IPS-11a (cell line): ENCODE data around the gene PLXNA4.
A peak's percentile ranks its signal among the peaks of the same experiment; 100 is the strongest.

Source experiments
- H3K4me3 ChIP-seq: one replicate; pipeline ENCODE4 v1.5.1; 2013; ENCODE audit warnings: low read depth, low read length, control low read depth

The PLXNA4 gene

DNA sequence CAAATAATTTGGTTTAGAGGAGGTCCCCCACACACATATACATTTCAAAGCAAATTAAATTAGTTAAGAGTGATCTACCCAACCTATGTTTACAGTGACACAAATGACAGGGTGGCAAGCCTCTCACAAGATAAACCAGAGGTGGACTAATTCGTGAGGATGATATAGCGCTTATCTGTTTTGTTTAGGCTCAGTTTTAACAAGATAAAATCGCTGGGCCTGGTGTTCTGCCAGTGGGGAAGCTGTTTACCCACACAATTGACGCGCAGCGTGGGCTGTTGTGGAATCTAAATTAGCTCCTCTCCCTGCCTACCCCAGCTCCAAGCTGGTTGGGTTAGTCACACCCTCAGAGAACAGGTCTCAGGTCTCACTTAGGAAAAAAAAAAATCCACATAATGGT lies 16.7 kb upstream of the PLXNA4 start:
- H3K4me3 ChIP-seq = no peak overlapping the region

DNA sequence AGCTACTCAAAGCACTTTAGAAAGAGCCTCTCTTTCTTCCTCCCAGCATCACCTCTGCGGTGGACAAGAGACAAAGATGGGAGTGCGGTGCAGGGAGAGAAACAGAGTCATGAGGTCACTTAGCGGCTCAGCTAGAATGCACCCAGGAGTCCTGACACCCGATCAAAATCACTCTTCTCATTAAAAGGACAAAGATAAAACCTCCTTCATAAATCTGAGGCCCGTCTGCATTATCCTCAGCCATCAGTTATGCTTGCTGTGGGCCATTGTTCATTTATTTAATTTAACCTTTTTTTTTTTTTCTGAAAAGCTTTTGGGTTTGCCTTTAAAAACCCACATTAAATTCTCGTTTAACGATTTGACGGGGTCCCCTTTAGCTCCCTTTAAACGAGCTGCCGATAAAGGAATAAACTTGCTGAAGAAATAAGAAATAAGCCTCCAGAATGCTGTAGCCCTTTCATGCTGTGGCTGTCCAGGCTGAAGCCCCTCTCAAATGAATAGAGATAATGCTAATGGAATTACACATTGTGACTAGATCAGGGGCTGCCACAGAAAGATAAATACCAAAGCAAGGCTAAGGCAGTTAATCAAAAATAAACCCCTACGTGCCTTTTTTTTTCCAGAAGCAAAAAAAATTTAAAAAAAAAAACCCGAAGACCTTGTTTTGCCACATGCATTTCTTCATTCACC lies 16.1 kb upstream of the PLXNA4 start:
- no peak overlapping the region for H3K4me3 ChIP-seq

DNA sequence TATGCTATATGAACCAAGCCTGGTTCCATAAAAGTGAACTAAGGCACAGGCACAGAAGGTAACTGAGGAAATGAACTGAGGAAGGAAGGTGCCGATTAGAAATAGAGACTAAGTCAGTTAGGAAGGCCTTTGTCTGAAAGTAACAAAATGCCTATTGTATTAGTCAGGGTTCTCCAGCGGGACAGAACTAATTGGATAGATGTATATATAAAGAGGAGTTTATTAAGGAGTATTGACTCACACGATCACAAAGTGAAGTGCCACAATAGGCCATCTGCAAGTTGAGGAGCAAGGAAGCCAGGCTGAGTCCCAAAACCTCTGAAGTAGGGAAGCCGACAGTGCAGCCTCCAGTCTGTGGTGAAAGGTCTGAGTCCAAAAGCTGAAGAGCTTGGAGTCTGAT lies 13.9 kb upstream of the PLXNA4 start:
- H3K4me3 ChIP-seq = no peak overlapping the region

DNA sequence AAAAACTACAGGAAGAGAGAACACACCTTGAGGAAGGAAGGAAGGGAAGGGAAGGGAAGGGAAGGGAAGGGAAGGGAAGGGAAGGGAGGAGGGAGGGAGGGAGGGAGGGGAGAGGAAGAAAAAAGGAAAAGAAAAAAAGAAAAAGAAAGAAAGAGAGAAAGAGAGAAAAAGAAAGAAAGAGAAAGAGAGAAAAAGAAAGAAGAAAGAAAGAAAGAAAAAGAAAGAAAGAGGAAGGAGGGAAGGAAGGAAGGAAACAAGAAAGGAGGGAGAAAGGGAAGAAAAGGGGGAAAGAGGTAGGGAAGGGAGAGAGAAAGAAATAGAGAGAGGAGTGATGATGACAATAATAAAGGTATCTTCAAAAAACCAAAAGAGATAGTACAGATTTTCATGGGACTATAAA lies 12.3 kb upstream of the PLXNA4 start:
- no peak overlapping the region for H3K4me3 ChIP-seq

DNA sequence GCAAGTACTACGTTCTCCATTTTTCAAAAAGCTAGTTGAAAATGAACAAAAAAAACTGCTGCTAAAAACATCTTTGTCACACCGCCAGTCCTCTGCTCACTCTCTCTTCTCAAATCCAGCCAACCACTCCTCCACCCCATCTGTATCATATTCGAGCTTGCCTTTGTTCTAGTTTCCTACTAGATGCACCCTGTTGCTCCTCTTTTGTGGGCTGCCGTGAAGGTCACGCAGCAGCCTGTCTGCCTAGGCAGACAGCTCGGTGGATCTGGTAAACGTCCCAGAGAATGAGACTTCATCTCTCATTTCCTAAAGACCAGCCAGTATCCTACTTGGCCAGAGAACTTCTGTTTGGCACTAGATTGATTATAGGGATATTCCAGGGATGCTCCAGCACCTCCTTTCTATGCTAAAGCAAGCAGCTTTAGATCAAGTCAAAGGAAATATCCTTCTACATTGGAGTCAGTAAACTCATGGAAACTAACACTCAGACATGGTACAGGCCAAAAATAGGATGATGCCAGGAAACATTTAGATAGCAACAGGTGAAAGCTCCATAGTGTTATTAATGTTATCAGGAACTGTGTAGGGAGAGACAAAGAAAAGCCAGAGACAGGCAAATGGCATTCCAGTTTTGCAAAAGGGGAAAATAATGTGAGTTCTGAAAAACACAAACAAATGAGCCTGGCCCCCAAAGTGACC lies 8.7 kb upstream of the PLXNA4 start:
- H3K4me3 ChIP-seq = no peak overlapping the region

DNA sequence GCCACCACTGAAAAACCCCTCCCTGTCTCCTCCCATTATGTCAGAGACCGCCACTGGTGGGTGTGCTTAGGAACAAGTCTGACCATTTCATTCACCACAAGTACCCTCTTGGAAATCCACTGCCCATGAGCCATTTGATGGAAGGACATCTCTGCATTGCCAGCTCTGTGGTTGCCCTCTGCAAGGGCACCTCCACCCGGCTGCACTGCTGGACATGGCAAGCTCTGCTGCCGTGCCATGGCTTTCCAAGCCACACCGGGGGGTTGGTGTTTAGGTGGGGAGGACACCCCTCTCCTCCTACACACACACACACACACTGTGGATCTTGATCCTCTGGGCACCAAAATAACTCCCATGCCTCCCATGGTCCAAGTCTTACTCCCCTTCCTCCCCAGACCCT lies 5.2 kb upstream of the PLXNA4 start:
- no peak overlapping the region for H3K4me3 ChIP-seq

DNA sequence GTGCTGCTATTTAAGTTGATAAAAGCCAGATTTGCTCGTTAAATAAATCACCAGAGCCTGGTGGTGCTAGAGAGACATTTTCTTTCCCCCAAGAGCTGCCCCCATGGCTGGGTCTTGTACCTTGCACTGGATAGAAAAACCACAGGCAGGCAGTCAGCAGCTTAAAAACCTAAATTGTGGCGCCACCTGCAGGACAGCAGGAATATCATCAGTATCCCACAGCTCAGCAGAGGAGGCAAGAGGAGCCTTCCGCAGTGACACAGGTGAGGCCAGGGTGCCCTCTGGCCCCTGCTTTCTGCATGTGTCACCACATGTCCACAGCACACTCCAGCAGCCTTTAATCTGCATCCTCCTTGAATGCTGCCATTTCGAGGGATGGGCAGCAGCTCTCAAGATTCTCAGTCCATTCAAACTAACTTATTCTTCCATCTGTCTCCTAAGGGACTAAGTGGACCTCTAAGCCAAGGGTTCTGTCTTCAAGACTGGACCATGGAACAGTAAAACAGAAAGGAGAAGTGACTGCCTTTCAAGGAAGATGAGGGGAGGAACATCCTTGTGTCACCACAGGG lies 4.5 kb upstream of the PLXNA4 start:
- no peak overlapping the region for H3K4me3 ChIP-seq

DNA sequence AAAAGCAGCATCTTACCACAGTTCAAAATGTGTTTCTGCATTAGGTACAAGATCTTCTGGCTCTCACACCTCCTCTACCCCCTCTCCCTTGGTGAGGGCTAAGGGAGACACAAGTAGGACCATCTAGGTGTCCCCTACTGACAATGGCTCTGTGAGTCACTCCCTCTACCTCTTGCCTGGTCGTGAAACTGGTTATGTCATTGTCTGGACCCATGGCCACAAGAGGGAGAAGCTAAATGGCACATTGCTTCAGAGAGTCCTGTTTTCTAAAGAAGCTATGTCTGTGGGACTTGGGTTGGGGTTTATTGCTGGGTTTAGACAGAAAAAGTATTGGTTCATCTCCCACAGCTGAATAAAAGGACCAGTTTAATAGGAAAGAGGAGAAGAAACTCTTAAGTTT lies 4.0 kb upstream of the PLXNA4 start:
- no peak overlapping the region for H3K4me3 ChIP-seq

DNA sequence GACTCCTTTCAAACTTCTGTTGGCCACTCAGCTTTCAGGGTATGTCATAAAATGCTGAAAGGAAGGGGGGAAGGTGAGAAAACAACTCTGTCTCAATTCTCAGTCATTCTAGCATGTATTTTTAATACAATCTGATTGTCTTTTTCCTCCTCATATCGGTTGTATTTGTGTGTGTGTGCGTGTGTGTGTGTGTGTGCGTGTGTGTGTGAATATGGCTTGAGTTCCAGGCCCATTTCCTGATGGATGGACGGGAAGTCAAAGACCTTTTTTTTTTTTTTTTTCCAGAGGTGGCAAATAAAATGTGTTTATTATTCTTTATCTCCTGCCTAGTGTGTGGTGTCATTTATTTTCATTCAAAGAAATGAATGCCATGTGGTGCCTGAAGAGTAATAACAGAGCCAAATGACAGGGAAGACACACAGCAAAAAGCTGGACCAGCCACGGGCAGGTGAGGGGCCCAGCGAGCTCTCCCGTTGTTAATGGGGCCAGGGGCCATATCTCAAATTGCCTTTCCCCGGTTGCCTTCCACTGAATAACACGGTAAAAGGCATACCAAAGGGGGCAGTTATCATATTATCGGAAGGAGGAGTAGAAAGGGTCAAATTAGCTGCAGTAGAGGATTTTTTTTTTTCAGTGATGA lies 3.1 kb upstream of the PLXNA4 start:
- H3K4me3 ChIP-seq = no peak overlapping the region

DNA sequence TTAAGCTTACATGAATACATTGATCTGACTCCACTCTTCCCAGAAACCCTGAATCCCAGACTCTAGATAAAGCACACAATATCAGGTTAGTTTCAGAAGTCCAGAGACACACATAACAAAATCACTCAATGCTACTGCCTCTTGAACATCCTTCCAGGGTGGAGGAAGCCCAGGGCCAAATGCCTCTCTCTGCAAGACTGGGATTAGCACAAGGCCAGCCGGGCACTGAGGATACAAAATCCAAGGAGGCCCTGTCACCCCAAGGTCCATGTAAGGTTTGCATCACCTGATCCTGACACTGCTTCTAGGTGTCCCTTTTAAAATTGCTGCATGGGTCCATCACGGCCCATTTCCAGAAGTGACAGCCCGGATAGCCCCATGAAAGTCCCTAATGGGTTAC lies 2.6 kb upstream of the PLXNA4 start:
- H3K4me3 ChIP-seq = no peak overlapping the region

DNA sequence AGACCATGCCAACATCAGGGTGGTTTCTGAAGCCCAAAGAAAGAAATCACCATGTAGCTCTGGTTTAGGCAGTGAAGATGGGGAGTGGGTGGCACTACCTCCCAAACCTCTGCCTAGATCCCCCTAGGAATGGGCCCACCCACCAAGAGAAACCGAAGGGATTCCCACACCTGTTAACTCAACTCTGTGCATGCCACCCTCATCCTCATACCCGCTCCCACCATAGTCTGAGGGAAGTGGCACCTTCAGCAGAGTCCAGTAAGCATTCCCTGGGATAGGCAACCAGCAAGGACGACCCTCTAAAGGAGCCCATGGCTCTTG lies 1.7 kb upstream of the PLXNA4 start:
- no peak overlapping the region for H3K4me3 ChIP-seq

DNA sequence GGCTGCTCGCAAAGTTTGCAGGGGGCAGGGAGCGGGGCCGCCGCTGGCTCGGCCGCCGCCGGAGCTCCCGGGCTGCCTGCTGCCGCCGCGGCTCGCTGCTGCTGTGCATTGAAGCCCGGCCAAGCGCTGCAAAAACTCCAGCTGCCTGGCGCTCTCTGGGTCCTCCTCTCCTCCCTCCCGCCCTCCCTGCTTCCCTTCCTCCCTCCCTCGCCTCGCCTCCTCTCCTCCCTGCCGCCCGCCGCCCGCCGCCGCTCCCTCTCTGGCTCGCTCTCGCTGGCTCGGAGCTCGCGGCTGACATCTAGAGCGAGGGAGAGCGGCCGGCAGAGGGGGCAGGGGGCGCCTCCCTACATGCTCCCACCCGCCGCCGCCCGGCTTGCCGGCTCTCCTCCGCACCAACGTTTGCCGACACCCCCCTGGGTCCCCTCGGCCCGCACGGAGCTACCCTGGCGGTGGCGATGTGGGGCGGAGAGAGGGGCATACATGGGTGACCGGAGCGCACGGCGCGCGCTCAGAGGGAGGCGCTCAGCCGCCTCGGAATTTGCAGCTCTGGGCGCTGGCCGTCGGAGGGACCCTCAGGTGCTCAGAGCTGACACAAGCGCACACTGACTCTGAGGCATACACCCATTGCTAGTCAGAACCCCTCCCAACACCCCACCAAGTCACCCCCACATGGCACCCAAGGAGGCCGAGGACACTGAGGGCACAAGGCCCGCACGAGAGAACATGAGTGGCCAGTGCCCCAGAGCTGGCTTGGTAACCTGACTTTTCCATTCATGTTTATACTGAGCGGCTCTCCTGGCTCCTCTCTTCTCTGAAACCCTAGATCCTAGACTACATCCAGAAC lies 1.2 kb upstream of the PLXNA4 start:
- peak overlapping the region; percentile 43 for H3K4me3 ChIP-seq

DNA sequence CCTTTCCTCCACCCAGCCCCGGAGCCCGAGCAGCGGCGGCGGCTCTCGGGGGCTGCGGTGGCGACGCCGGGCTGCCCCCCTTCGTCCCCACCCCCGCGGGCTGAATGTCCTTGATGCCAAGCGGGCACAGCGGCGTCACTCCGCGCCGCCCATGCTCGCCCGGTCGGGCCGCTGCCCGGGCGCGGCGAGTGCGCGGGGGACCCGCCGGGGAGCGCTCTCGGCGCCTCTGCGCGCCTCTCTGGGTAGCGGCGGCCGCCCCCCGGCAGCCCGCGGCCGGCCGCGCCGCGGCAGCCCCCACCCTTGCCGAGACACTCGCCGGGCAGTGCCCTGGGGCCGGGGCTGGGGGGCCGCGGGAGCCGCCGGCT lies 433 bp upstream of the PLXNA4 start:
- H3K4me3 ChIP-seq = peak overlapping the region; percentile 51

DNA sequence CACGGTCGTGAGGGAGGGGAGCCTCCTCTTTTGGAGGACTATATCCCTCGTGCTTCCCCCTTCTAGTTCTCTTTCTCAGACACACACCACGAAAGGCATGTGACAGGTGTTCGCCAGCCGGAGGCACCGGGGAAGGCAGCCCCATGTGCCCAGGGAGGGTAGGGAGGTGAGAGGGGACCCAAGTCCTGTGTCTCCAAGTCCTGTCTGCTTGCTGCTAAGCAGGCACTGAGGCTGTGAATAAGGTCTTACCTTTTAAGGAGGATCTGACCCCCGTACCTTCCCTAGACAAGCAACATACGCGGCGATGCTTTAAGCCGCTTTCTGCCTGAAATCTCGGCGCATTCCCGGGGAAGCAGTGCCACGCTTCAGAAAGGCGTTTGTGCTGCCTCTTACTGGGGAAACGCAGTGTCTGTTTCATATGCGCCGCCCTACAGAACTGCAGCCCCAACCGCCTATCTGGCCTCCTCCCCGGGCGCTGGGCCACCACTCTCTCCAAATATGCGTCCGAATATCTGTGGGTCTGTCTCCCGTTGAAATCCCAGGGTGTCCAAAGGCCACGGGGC lies 770 bp downstream of the PLXNA4 start:
- peak overlapping the region; percentile 51 for H3K4me3 ChIP-seq

DNA sequence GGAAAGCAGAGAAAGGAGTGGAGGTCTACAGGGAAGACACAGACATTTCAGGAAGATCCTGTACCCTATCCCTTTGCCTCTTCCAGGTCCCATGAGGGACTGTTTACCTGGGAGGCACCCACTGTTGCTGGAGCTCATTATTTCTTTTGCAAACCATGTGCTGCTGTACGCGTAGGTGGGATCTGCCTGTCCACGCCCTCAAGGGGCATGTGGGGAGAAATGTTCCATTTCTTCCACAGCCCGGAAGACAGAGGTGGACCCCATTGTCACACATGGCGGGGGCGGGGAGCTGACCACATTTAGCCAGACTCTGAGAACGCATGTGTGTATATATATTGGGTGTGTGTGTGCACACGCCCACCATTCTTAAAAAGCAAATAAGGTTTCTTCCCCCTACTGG lies 2.0 kb downstream of the PLXNA4 start:
- H3K4me3 ChIP-seq = no peak overlapping the region

DNA sequence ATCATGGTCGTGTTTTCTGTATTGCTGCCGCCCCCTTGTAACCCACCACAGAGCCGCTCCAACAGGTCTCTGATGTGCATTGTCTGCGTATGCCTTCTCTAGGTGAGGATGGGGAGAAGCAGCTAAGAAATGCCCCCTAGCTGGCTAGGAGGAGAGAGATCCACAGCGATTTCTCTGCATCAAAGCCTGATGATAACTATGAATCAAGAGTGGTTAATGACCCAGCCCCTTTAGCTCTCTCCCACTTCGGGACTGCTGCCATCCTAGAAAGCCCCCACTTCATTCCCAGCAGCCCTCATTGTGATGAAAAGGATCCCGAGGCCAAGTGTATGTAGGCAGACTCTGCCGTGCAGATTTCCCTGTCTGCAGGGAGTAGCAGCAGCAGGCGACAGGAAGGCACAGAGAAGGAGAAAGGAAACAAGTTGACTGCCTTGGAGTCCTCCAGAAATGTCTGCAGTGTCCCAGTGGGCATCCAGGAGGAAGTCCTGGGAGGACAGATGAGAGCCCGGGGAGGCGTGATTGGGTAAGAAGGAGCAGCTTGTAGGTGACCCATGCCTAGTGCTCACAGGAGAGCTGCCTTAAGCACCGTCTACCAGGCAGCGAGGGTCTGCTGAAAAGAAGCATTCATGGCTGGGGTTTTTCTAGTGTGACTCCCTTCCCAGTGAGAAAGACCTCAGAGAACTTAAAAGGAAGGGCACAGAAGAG lies 2.9 kb downstream of the PLXNA4 start:
- no peak overlapping the region for H3K4me3 ChIP-seq

DNA sequence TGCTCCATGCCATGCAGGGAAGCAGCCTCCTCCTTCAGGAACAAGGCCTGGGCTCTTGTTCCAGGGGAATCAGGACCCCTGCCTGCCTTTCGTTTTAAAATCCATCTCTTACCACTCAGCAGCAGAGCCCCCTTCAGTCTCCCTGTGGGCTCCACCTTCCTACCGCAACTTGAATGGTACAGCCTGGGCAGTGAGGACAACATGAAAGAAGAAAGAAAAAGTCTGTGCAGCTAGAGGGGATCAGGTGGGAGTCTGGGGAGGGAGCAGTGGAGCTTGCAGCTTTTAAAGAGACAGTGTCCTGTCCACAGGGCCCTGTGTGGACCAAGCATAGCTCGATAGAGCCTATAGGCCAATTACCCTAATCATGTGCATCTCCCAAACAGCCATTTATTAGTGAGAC lies 3.7 kb downstream of the PLXNA4 start:
- no peak overlapping the region for H3K4me3 ChIP-seq

DNA sequence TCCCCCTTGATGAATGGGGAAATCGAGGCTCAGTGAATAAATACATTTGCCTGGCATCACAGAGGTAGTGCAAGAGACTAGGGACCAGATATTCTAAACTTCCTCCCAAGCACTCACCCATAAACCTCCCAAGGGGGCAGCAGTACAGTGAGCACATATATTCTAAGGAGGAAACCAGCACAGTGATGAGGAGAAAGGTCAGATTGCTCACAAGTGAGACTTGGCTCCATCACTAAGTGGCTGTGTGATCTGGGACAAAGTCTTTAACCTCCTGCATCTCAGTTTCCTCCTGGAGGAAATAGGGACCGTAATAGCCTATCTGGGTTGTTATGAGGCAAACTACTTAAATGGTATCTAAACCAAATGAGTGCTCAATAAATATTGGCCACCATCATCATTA lies 4.3 kb downstream of the PLXNA4 start:
- no peak overlapping the region for H3K4me3 ChIP-seq

DNA sequence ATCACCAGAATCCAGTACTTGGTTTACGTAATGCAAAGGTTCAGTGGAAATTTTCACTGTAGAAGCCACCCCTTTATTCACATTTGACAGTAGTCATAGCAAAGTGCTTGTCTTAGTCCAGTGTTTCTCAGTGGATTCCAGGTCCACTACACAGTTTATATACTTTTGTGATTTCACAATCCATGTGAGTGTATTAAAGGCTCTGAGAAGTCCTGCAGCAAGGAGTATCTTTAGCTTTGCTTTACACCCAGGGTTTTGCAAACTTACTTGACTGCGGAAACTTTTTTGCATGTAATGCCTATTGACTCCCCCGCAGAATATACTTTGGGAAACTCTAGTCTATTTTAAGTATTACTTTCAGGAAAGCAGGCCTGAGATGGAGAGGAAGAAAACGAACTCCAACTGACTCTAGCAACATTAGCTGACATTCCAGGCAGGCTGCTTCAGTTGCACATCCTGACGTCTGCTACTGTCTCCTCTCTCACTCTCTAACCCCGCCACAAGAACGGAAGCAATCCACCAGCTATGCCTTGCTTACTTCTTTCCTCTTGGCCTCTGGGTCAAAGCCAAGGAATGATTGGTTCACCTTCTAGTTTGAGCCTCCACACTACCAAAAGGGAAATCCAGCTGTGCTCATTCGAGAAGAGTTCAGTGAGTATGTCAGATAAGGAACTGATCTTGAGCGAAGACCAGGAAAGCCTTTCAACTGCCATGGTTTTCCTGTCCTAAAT lies 6.2 kb downstream of the PLXNA4 start:
- no peak overlapping the region for H3K4me3 ChIP-seq

DNA sequence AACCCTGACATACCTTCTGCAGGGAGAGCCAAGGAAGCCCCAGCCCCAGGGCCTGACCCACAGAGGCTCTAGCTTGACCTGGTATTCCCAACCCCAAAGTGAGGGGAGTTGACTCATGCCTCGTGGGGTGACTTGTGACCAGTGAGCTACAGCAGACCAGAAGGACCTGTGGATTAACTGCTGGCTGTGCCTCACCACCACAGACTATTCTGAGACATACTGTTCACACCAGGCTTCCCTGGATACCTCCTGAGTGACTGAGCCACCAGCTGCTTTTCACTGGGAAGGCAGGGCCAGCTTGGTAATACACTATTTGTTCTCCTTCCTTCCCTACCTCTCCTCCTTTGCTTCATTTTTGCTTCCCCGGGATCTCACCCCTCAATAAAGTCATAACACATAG lies 7.3 kb downstream of the PLXNA4 start:
- no peak overlapping the region for H3K4me3 ChIP-seq
